ENCODE data around the gene EYA2. TPM values are rescaled to one million over a fixed set of nuclear protein-coding genes. Genes with fewer than 3 reads are reported as not detected.

EYA2 gene
- total RNA-seq, 4 donors from 2014 or later, result 8.9 to 18.0 (median 9.5) TPM

GRCh38 chr20:47089151-47089550, 194.5 kb downstream of the EYA2 start:
- TF ChIP-seq CTCF (IDR thresholded peaks at IDR 0.05), result no peak
- ATAC-seq (ENCODE audit: low FRiP score), result no peak
- DNase-seq (ENCODE audit: low spot score), result no peak

- no peak for TF ChIP-seq CTCF (IDR thresholded peaks at IDR 0.05)
- no peak for ATAC-seq (ENCODE audit: low FRiP score)
Observed at GRCh38 chr20:47090835-47091234, 196.2 kb downstream of the EYA2 start.

GRCh38 chr20:47093320-47093966, 198.8 kb downstream of the EYA2 start:
- no peak for DNase-seq (ENCODE audit: low spot score)
- TF ChIP-seq CTCF (IDR thresholded peaks at IDR 0.05), result no peak
- ATAC-seq (ENCODE audit: low FRiP score), result no peak

More at GRCh38 chr20:47090835-47091234, 196.2 kb downstream of the EYA2 start:
- no peak for DNase-seq (ENCODE audit: low spot score)

- no peak for TF ChIP-seq CTCF (IDR thresholded peaks at IDR 0.05)
Observed at GRCh38 chr20:47095690-47096089, 201.0 kb downstream of the EYA2 start.

GRCh38 chr20:47097691-47098622, 203.3 kb downstream of the EYA2 start:
- ATAC-seq (ENCODE audit: low FRiP score), result no peak

More at GRCh38 chr20:47095690-47096089, 201.0 kb downstream of the EYA2 start:
- DNase-seq (ENCODE audit: low spot score) (no peak), ATAC-seq (ENCODE audit: low FRiP score) (no peak)

GRCh38 chr20:47099093-47099492, 204.4 kb downstream of the EYA2 start:
- DNase-seq (ENCODE audit: low spot score) (no peak), ATAC-seq (ENCODE audit: low FRiP score) (no peak)
- TF ChIP-seq CTCF (IDR thresholded peaks at IDR 0.05), result no peak

More at GRCh38 chr20:47097691-47098622, 203.3 kb downstream of the EYA2 start:
- no peak for TF ChIP-seq CTCF (IDR thresholded peaks at IDR 0.05)
- no peak for DNase-seq (ENCODE audit: low spot score)
